Suprapubic skin (tissue), 4 donors: ENCODE measurements around the gene LGALS7B. TPM values are rescaled to one million over a fixed set of nuclear protein-coding genes. Genes with fewer than 3 reads are reported as not detected.

Source experiments
- DNase-seq, 2 donors: peaks; one replicate each; pipeline ENCODE4 v3.0.0-alpha.2; 2019; ENCODE audit warnings: low spot score in 2 of 2
- H3K27ac ChIP-seq: fragments of 200-600 bp; sonication (generic); one replicate; pipeline ENCODE4 v1.5.1; 2019
- H3K27me3 ChIP-seq: fragments of 200-600 bp; sonication (generic); one replicate; pipeline ENCODE4 v1.5.1; 2019
- H3K36me3 ChIP-seq: fragments of 200-600 bp; sonication (generic); one replicate; pipeline ENCODE4 v1.5.1; 2019
- H3K4me1 ChIP-seq: fragments of 200-600 bp; sonication (generic); one replicate; pipeline ENCODE4 v1.5.1; 2019
- H3K4me3 ChIP-seq: fragments of 200-600 bp; sonication (generic); one replicate; pipeline ENCODE4 v1.5.1; 2019; ENCODE audit warnings: mild to moderate bottlenecking
- H3K9me3 ChIP-seq: fragments of 200-600 bp; sonication (generic); one replicate; pipeline ENCODE4 v1.5.1; 2019
- EP300 ChIP-seq: sonication (generic); formaldehyde crosslinking; IDR thresholded peaks from one replicate; pipeline ENCODE4 v1.6.1; 2017; ENCODE audit warnings: antibody characterized with exemption
- POLR2A ChIP-seq, 2 donors: fragments of 450-650 bp; IDR thresholded peaks; one replicate each; pipeline ENCODE4 v1.6.1; 2017; ENCODE audit warnings: antibody characterized with exemption in 2 of 2, mild to moderate bottlenecking in 2 of 2, moderate library complexity in 2 of 2
- POLR2AphosphoS5 ChIP-seq, 3 donors: sonication (generic); formaldehyde crosslinking; IDR thresholded peaks; one replicate each; pipeline ENCODE4 v1.6.1; 2017; ENCODE audit warnings: antibody characterized with exemption in 3 of 3
- WGBS: methylation state at CpG from one replicate; pipeline ENCODE4 v1.1.5; 2018; 5-methylcytosine and 5-hydroxymethylcytosine counted together
- total RNA-seq, 4 donors: library from RNA; depleted of rRNA; stranded (reverse); fragments of >200 nt; gene quantifications; one replicate each; pipeline ENCODE4 v1.1.0, GENCODE V29; 2016
- TF ChIP-seq, protein P1 (sequence below), 2 donors: fragments of 200-600 bp in 1 of 2; fragments of 450-650 bp in 1 of 2; sonication (generic) in 1 of 2; IDR thresholded peaks; one replicate each; pipeline ENCODE4 v1.5.1; 2016 to 2019; ENCODE audit warnings: antibody characterized with exemption in 2 of 2, mild to moderate bottlenecking in 1 of 2, moderate library complexity in 1 of 2

LGALS7B gene
- total RNA-seq: 1,000 to 10,000 TPM; 1,712 to 6,564 (median 4,773) TPM

DNA sequence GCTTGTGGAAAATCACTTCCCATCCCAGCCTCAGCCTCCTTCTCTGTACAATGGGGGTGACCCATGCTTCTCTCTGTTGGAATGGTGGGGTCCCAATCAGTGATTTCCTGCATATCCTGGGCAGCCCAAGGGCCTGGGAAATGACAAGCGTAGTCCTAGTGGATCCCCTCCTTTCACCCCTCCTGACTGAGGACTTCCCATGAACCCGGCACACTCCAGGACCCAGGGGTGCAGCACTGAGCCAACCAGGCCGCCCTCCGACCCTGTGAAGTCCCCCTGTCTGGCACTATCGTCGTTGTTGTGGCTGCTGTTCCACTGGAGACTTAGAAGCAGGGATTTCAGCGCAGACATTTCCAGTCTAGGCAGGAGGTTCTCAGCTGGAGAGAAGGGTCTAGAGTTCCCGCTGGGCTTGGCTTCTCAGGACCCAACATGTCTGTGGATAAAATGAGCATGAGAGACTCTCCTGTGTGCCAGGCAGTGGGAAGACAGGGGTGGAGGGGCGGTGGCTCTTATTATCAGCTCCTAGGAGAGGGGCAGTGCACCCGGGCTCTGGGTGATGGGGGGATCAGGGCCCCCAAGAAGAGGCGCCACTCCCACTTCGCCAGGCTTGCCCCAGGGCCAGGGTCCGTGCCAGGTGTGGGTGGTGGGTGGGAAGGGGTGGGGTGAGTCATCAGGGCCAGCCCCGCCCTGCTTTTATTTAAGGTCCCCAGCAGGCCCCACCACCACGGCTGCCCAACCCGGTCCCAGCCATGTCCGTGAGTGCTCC lies at the start of gene LGALS7B:
Gene LGALS7B (plus strand): TSS at position 723 of the 766 bp plus-strand sequence. CDS start 27 bp downstream, at position 750.
- Histone ChIP-seq H3K27ac (peak within 1 kb of the TSS; percentile 89), H3K4me3 (peak within 1 kb of the TSS; percentile 34), H3K4me1 (peaks cover 27% of the 10 kb centered on the region), H3K9me3 (no peaks in the 10 kb centered on the region), H3K27me3 (no peaks in the 10 kb centered on the region), H3K36me3 (no peaks in the 10 kb centered on the region)
- WGBS: 62% methylated on average over 3 of the region's 17 CpGs
- TF ChIP-seq EP300 (no peak), POLR2A (IDR thresholded peaks at IDR 0.05) (no peak), POLR2AphosphoS5 (IDR thresholded peaks at IDR 0.05) (no peak)
- TF ChIP-seq, protein P1, sequence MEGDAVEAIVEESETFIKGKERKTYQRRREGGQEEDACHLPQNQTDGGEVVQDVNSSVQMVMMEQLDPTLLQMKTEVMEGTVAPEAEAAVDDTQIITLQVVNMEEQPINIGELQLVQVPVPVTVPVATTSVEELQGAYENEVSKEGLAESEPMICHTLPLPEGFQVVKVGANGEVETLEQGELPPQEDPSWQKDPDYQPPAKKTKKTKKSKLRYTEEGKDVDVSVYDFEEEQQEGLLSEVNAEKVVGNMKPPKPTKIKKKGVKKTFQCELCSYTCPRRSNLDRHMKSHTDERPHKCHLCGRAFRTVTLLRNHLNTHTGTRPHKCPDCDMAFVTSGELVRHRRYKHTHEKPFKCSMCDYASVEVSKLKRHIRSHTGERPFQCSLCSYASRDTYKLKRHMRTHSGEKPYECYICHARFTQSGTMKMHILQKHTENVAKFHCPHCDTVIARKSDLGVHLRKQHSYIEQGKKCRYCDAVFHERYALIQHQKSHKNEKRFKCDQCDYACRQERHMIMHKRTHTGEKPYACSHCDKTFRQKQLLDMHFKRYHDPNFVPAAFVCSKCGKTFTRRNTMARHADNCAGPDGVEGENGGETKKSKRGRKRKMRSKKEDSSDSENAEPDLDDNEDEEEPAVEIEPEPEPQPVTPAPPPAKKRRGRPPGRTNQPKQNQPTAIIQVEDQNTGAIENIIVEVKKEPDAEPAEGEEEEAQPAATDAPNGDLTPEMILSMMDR (IDR thresholded peaks at IDR 0.05): no peak
- DNase-seq: peak in 1 of 2 donors; percentile 75

- no peaks in the 10 kb centered on the region for H3K9me3 ChIP-seq
- H3K4me1 ChIP-seq: peaks cover 23% of the 10 kb centered on the region
- H3K4me3 ChIP-seq: no peak overlapping the region
- H3K36me3 ChIP-seq: no peaks in the 10 kb centered on the region
- no peaks in the 10 kb centered on the region for H3K27me3 ChIP-seq
- TF ChIP-seq, protein P1 (IDR thresholded peaks at IDR 0.05): no peak
- TF ChIP-seq POLR2AphosphoS5 (IDR thresholded peaks at IDR 0.05) (no peak), POLR2A (IDR thresholded peaks at IDR 0.05) (no peak), EP300 (no peak)
- no peak overlapping the region for H3K27ac ChIP-seq
- WGBS: 45% methylated on average over 4 of the region's 16 CpGs
- no peak for DNase-seq
Measured at GRCh38 chr19:38739440-38740256, 49.4 kb upstream of the LGALS7B start.

- H3K9me3 ChIP-seq: no peaks in the 10 kb centered on the region
- TF ChIP-seq POLR2AphosphoS5 (IDR thresholded peaks at IDR 0.05) (no peak), POLR2A (IDR thresholded peaks at IDR 0.05) (no peak), EP300 (no peak)
- TF ChIP-seq, protein P1 (IDR thresholded peaks at IDR 0.05): no peak
- H3K27ac ChIP-seq: no peak overlapping the region
- no peaks in the 10 kb centered on the region for H3K36me3 ChIP-seq
- no peak for DNase-seq
- H3K4me1 ChIP-seq: peaks cover 17% of the 10 kb centered on the region
- H3K4me3 ChIP-seq: no peak overlapping the region
- no peaks in the 10 kb centered on the region for H3K27me3 ChIP-seq
- WGBS: 78% methylated on average over 8 of the region's 9 CpGs
Measured at GRCh38 chr19:38740257-38740592, 48.8 kb upstream of the LGALS7B start.

- 100% methylated on average over 2 of the region's 2 CpGs for WGBS
- Histone ChIP-seq H3K4me1 (peaks cover 14% of the 10 kb centered on the region), H3K27me3 (no peaks in the 10 kb centered on the region), H3K36me3 (no peaks in the 10 kb centered on the region), H3K4me3 (no peak overlapping the region), H3K9me3 (no peaks in the 10 kb centered on the region), H3K27ac (no peak overlapping the region)
- no peak for DNase-seq
- TF ChIP-seq EP300 (no peak), POLR2A (IDR thresholded peaks at IDR 0.05) (no peak), POLR2AphosphoS5 (IDR thresholded peaks at IDR 0.05) (no peak)
- TF ChIP-seq, protein P1 (IDR thresholded peaks at IDR 0.05): no peak
Measured at GRCh38 chr19:38740932-38741331, 48.1 kb upstream of the LGALS7B start.

DNA sequence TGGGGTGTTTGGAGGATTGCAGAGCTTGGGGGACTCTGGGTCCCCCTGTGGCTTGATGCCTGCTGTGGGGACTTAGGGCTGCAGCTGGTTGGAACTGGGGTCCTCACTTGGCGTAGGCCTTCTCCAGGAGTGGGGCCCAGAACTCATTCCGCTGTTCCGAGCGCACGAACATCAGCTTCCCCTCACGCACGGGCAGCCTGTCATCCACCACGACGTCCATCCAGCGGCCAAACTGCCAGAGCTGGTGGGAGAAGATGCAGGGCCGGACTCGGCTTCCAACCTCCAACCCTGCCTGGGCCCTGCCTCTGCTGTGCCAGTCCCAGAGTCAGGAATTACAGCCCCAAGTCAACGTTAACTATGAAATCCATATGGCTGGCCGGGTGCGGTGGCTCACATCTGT lies 47.3 kb upstream of the LGALS7B start:
- Histone ChIP-seq H3K9me3 (no peaks in the 10 kb centered on the region), H3K27ac (no peak overlapping the region), H3K4me1 (peaks cover 7% of the 10 kb centered on the region), H3K36me3 (no peaks in the 10 kb centered on the region), H3K27me3 (no peaks in the 10 kb centered on the region), H3K4me3 (no peak overlapping the region)
- DNase-seq: no peak
- WGBS: 91% methylated on average over 15 of the region's 15 CpGs
- TF ChIP-seq POLR2A (IDR thresholded peaks at IDR 0.05): no peak
- no peak for TF ChIP-seq EP300
- TF ChIP-seq POLR2AphosphoS5 (IDR thresholded peaks at IDR 0.05): no peak
- TF ChIP-seq, protein P1 (IDR thresholded peaks at IDR 0.05): no peak
